Activated CD4-positive, alpha-beta memory T cell treated with anti-CD3 and anti-CD28 coated beads, Interleukin-2, amount 10 ng/mL, durations not matched to agents 7 days and 5 days (primary cell): Measurements from ENCODE around the gene PON3. TPM values are rescaled to one million over a fixed set of nuclear protein-coding genes. Genes with fewer than 3 reads are reported as not detected.

Experiments used
- CTCF ChIA-PET: fragments of 350-600 bp; sonication (Branson Sonifier 250); formaldehyde crosslinking; loops from one replicate; lab custom pipeline; 2021; ENCODE audit warnings: antibody characterized with exemption, inconsistent platforms; lab: Charles Lee
- POLR2A ChIA-PET: fragments of 350-600 bp; sonication (Branson Sonifier 250); formaldehyde crosslinking; loops from one replicate; lab custom pipeline; 2021; ENCODE audit warnings: antibody characterized with exemption; lab: Charles Lee
- DNase-seq: peaks from one replicate; pipeline ENCODE4 v3.0.0-alpha.2; 2020
- H3K27ac Mint-ChIP-seq: one replicate; pipeline ENCODE4 v1.8.0; 2021; ENCODE audit warnings: mild to moderate bottlenecking, mixed read lengths
- H3K27me3 Mint-ChIP-seq: one replicate; pipeline ENCODE4 v1.8.0; 2021; ENCODE audit warnings: mixed read lengths
- H3K36me3 Mint-ChIP-seq: one replicate; pipeline ENCODE4 v1.8.0; 2021; ENCODE audit warnings: low read depth, mixed read lengths
- H3K4me1 Mint-ChIP-seq: one replicate; pipeline ENCODE4 v1.8.0; 2021; ENCODE audit warnings: mixed read lengths
- H3K4me3 Mint-ChIP-seq: one replicate; pipeline ENCODE4 v1.8.0; 2021; ENCODE audit warnings: mild to moderate bottlenecking, mixed read lengths
- H3K9me3 Mint-ChIP-seq: one replicate; pipeline ENCODE4 v1.8.0; 2021; ENCODE audit warnings: mixed read lengths
- total RNA-seq, 2 experiments: library from RNA; stranded (reverse); gene quantifications; one replicate each; pipeline ENCODE4 v1.2.3, GENCODE V29; 2021

The PON3 gene
- total RNA-seq, 2 experiments from 2014 or later = not detected

GRCh38 chr7:95429241-95429990, 33.2 kb upstream of the PON3 start:
- ChIA-PET POLR2A (no interaction called here), CTCF (interaction anchor here (0.9 kb wide), 1 partner anchor 34 kb away, joined by 4 read pairs; no protein-coding TSS in a partner anchor)
- Mint-ChIP-seq H3K36me3 (no peaks in the 10 kb centered on the region), H3K9me3 (no peaks in the 10 kb centered on the region), H3K4me1 (peaks cover 3% of the 10 kb centered on the region), H3K4me3 (no peak overlapping the region), H3K27ac (no peak overlapping the region), H3K27me3 (no peaks in the 10 kb centered on the region)
- no peak for DNase-seq

GRCh38 chr7:95427914-95428516, 31.8 kb upstream of the PON3 start:
- POLR2A ChIA-PET = no interaction called here
- Mint-ChIP-seq H3K27me3 (no peaks in the 10 kb centered on the region), H3K4me1 (no peaks in the 10 kb centered on the region), H3K4me3 (no peak overlapping the region), H3K36me3 (no peaks in the 10 kb centered on the region), H3K27ac (no peak overlapping the region), H3K9me3 (no peaks in the 10 kb centered on the region)
- no peak for DNase-seq
- CTCF ChIA-PET = no interaction called here

- Mint-ChIP-seq H3K27ac (no peak overlapping the region), H3K4me1 (no peaks in the 10 kb centered on the region), H3K9me3 (no peaks in the 10 kb centered on the region), H3K4me3 (no peak overlapping the region), H3K36me3 (no peaks in the 10 kb centered on the region), H3K27me3 (no peaks in the 10 kb centered on the region)
- CTCF ChIA-PET = no interaction called here
- POLR2A ChIA-PET = no interaction called here
- no peak for DNase-seq
These were observed 31.0 kb upstream of the PON3 start for GRCh38 chr7:95427166-95427565.

- no peak overlapping the region for H3K4me3 Mint-ChIP-seq
- ChIA-PET CTCF (no interaction called here), POLR2A (no interaction called here)
- DNase-seq = no peak
- H3K27ac Mint-ChIP-seq = no peak overlapping the region
- no peaks in the 10 kb centered on the region for H3K9me3 Mint-ChIP-seq
- H3K27me3 Mint-ChIP-seq = no peaks in the 10 kb centered on the region
- H3K36me3 Mint-ChIP-seq = no peaks in the 10 kb centered on the region
- H3K4me1 Mint-ChIP-seq = no peaks in the 10 kb centered on the region
These were observed 29.5 kb upstream of the PON3 start for GRCh38 chr7:95425694-95426093.

- no peaks in the 10 kb centered on the region for H3K27me3 Mint-ChIP-seq
- CTCF ChIA-PET = no interaction called here
These were observed 28.5 kb upstream of the PON3 start for GRCh38 chr7:95424716-95425115.

GRCh38 chr7:95421847-95422444, 25.8 kb upstream of the PON3 start:
- no peak for DNase-seq
- POLR2A ChIA-PET = no interaction called here
- Mint-ChIP-seq H3K9me3 (no peaks in the 10 kb centered on the region), H3K4me1 (no peaks in the 10 kb centered on the region), H3K4me3 (no peak overlapping the region), H3K27ac (no peak overlapping the region), H3K36me3 (no peaks in the 10 kb centered on the region), H3K27me3 (no peaks in the 10 kb centered on the region)
- CTCF ChIA-PET = no interaction called here

More at GRCh38 chr7:95424716-95425115, 28.5 kb upstream of the PON3 start:
- no peaks in the 10 kb centered on the region for H3K9me3 Mint-ChIP-seq
- POLR2A ChIA-PET = no interaction called here
- H3K36me3 Mint-ChIP-seq = no peaks in the 10 kb centered on the region
- no peak overlapping the region for H3K27ac Mint-ChIP-seq
- H3K4me1 Mint-ChIP-seq = no peaks in the 10 kb centered on the region
- DNase-seq = no peak
- H3K4me3 Mint-ChIP-seq = no peak overlapping the region

GRCh38 chr7:95421000-95421846, 25.0 kb upstream of the PON3 start:
- CTCF ChIA-PET = no interaction called here
- H3K36me3 Mint-ChIP-seq = no peaks in the 10 kb centered on the region
- POLR2A ChIA-PET = no interaction called here
- no peaks in the 10 kb centered on the region for H3K27me3 Mint-ChIP-seq
- H3K9me3 Mint-ChIP-seq = no peaks in the 10 kb centered on the region
- H3K27ac Mint-ChIP-seq = no peak overlapping the region
- no peaks in the 10 kb centered on the region for H3K4me1 Mint-ChIP-seq
- no peak overlapping the region for H3K4me3 Mint-ChIP-seq
- no peak for DNase-seq

GRCh38 chr7:95412075-95412474, 15.9 kb upstream of the PON3 start:
- Mint-ChIP-seq H3K4me3 (no peak overlapping the region), H3K36me3 (peaks cover 3% of the 10 kb centered on the region), H3K9me3 (no peaks in the 10 kb centered on the region), H3K27me3 (no peaks in the 10 kb centered on the region), H3K4me1 (no peaks in the 10 kb centered on the region), H3K27ac (no peak overlapping the region)
- DNase-seq = no peak
- ChIA-PET CTCF (interaction anchor here (1.2 kb wide), 1 partner anchor 16 kb away, joined by 3 read pairs; the partner anchor contains the start of gene PON3), POLR2A (no interaction called here)

GRCh38 chr7:95411666-95412065, 15.5 kb upstream of the PON3 start:
- no peaks in the 10 kb centered on the region for H3K4me1 Mint-ChIP-seq
- no peak for DNase-seq
- H3K27ac Mint-ChIP-seq = no peak overlapping the region
- peaks cover 3% of the 10 kb centered on the region for H3K36me3 Mint-ChIP-seq
- H3K27me3 Mint-ChIP-seq = no peaks in the 10 kb centered on the region
- ChIA-PET CTCF (interaction anchor here (1.2 kb wide), 1 partner anchor 16 kb away, joined by 3 read pairs; the partner anchor contains the start of gene PON3), POLR2A (no interaction called here)
- no peak overlapping the region for H3K4me3 Mint-ChIP-seq
- no peaks in the 10 kb centered on the region for H3K9me3 Mint-ChIP-seq

GRCh38 chr7:95411036-95411435, 14.9 kb upstream of the PON3 start:
- no peaks in the 10 kb centered on the region for H3K9me3 Mint-ChIP-seq
- H3K27me3 Mint-ChIP-seq = no peaks in the 10 kb centered on the region
- no peak overlapping the region for H3K27ac Mint-ChIP-seq
- ChIA-PET CTCF (interaction anchor here (1.2 kb wide), 1 partner anchor 15 kb away, joined by 3 read pairs; the partner anchor contains the start of gene PON3), POLR2A (no interaction called here)
- H3K36me3 Mint-ChIP-seq = peaks cover 3% of the 10 kb centered on the region
- no peaks in the 10 kb centered on the region for H3K4me1 Mint-ChIP-seq
- H3K4me3 Mint-ChIP-seq = no peak overlapping the region
- no peak for DNase-seq

- Mint-ChIP-seq H3K4me1 (no peaks in the 10 kb centered on the region), H3K27ac (no peak overlapping the region), H3K4me3 (no peak overlapping the region), H3K27me3 (no peaks in the 10 kb centered on the region), H3K9me3 (no peaks in the 10 kb centered on the region), H3K36me3 (peaks cover 3% of the 10 kb centered on the region)
- POLR2A ChIA-PET = no interaction called here
- CTCF ChIA-PET = no interaction called here
- no peak for DNase-seq
These were observed 11.6 kb upstream of the PON3 start for GRCh38 chr7:95407751-95408150.

GRCh38 chr7:95405800-95406199, 9.6 kb upstream of the PON3 start:
- Mint-ChIP-seq H3K36me3 (no peaks in the 10 kb centered on the region), H3K27ac (no peak overlapping the region), H3K4me3 (no peak overlapping the region), H3K27me3 (no peaks in the 10 kb centered on the region), H3K9me3 (no peaks in the 10 kb centered on the region), H3K4me1 (no peaks in the 10 kb centered on the region)
- no peak for DNase-seq
- POLR2A ChIA-PET = no interaction called here
- CTCF ChIA-PET = interaction anchor here (1.4 kb wide), 1 partner anchor 71 kb away, joined by 3 read pairs; no protein-coding TSS in a partner anchor

- Mint-ChIP-seq H3K4me3 (no peak overlapping the region), H3K36me3 (no peaks in the 10 kb centered on the region), H3K27ac (no peak overlapping the region), H3K4me1 (no peaks in the 10 kb centered on the region), H3K27me3 (peaks cover 4% of the 10 kb centered on the region), H3K9me3 (no peaks in the 10 kb centered on the region)
- ChIA-PET CTCF (interaction anchor here (1.4 kb wide), 1 partner anchor 72 kb away, joined by 3 read pairs; no protein-coding TSS in a partner anchor), POLR2A (no interaction called here)
- DNase-seq = no peak
These were observed 9.0 kb upstream of the PON3 start for GRCh38 chr7:95405208-95405607.
